ENCODE measurements around the gene NGRN. TPM values are rescaled to one million over a fixed set of nuclear protein-coding genes. Genes with fewer than 3 reads are reported as not detected.

NGRN gene, protein sequence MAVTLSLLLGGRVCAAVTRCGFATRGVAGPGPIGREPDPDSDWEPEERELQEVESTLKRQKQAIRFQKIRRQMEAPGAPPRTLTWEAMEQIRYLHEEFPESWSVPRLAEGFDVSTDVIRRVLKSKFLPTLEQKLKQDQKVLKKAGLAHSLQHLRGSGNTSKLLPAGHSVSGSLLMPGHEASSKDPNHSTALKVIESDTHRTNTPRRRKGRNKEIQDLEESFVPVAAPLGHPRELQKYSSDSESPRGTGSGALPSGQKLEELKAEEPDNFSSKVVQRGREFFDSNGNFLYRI
- 10 to 100 TPM; 55.5 to 81.7 (median 71.6) TPM for total RNA-seq

- no peak for TF ChIP-seq CTCF (IDR thresholded peaks at IDR 0.05)
- ATAC-seq (ENCODE audit: low FRiP score) (peak; percentile 90), DNase-seq (ENCODE audit: low spot score) (peak; percentile 70)
These were observed at the start of gene NGRN for GRCh38 chr15:90265271-90266060. TSS of gene NGRN (plus strand) at chr15:90265672. CDS start at chr15:90265713, 41 bp downstream.

DNA sequence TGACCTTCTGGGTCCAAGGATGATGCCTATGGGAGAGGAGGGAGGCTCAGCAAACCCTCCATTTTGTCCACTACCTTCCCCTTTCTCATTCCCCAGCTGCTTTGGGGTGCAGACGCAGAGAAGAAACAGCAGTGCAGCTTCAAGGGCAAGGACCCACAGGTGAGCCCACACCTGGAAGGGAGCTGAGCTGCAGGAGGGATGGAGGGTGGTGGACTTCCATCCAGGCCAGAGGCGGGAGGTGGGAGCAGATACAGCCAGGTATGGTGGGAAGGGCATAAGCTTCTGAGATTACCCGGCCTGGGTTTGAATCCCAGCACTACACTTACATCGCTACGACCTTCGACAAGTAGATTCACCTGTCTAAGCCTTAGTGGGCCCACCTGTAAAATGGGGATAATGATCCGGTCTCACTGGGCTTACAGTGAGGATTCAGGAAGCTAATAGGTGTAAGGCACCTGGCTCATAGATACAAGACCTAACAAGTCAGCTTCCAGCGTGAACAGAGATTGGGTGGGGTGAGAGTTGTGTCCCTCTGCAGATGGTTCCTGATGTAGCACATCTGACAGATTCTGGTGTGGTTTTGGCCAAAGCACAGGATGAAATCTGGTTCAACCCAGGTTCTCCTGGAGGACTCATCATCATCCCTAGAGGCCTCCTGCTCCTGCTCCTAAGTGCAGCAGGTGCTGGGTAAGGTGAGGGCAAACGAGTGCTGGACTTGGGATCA, 47.6 kb upstream of the NGRN start:
- no peak for DNase-seq (ENCODE audit: low spot score)
- no peak for ATAC-seq (ENCODE audit: low FRiP score)
- no peak for TF ChIP-seq CTCF (IDR thresholded peaks at IDR 0.05)

DNA sequence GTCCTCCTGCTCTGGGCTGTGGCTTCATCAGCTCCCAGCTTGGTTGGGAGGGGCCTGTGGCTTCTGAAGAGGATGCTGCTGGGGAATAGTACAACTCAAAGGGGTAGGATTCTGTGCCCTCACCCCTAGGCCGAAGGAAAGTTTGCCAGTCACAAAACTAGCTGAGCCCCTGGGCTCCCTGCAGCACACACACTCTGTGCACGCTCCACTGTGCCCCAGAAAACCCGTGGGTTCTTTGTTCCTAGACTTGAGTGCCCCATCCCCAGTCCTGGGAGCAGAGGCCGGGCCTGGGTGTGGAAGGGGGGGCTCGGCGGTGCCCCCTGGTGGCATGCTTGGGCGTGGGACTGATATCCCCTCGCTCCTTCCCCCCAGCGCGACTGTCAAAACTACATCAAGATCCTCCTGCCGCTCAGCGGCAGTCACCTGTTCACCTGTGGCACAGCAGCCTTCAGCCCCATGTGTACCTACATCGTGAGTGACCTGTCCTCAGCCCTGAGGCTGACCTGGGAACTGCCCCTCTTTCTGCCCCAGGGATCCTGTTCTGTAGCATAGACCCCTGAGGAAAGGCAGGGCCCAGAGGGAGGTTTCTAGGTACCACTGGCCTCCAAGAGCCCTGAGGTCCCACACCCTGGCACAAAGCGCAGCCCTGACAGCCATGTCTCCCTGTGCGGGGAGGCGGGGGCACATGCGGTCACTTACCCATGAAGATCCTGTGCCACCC, 45.9 kb upstream of the NGRN start:
- no peak for TF ChIP-seq CTCF (IDR thresholded peaks at IDR 0.05)
- DNase-seq (ENCODE audit: low spot score) = peak; percentile 44
- ATAC-seq (ENCODE audit: low FRiP score) = no peak

DNA sequence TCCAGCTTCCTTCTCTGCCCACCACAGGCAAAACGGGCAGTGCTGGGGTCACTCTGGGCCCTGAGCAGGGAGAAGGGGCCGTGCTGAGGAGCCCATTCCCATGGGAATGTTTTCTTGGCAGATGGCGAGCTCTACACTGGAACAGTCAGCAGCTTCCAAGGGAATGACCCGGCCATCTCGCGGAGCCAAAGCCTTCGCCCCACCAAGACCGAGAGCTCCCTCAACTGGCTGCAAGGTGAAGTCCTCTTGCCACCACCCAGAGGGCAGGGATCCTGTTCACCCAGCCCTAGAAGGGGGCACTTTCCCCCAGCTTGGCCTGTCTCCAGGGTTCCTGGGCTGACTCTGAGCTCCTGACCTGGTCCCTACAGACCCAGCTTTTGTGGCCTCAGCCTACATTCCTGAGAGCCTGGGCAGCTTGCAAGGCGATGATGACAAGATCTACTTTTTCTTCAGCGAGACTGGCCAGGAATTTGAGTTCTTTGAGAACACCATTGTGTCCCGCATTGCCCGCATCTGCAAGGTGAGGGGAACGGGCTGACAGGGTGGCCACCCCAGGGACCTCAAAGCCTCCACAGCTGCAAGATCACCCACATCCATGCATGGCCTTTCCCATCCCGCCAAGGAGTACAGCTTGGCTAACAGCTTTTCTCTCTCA, 44.1 kb upstream of the NGRN start:
- no peak for TF ChIP-seq CTCF (IDR thresholded peaks at IDR 0.05)
- ATAC-seq (ENCODE audit: low FRiP score) (peak; percentile 85), DNase-seq (ENCODE audit: low spot score) (no peak)

DNA sequence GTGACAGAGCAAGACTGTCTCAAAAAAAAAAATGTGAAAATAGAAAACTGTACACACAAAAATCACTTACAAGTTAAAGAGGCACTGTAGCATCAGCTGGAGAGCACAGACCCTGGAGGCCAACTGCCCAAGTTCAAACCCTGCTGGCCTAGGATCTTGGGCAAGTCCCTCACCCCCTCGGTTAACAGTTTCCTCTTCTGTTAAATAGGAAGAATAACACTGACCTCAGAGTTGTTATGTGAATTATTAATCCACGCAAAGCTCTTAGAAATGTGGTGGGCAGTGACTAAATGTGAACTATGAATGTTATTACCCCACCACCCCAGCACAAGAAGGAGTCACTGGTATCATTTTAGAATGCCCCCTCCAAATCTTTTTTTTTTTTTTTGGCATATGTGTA, 42.9 kb upstream of the NGRN start:
- no peak for DNase-seq (ENCODE audit: low spot score)
- TF ChIP-seq CTCF (IDR thresholded peaks at IDR 0.05) = no peak
- no peak for ATAC-seq (ENCODE audit: low FRiP score)

DNA sequence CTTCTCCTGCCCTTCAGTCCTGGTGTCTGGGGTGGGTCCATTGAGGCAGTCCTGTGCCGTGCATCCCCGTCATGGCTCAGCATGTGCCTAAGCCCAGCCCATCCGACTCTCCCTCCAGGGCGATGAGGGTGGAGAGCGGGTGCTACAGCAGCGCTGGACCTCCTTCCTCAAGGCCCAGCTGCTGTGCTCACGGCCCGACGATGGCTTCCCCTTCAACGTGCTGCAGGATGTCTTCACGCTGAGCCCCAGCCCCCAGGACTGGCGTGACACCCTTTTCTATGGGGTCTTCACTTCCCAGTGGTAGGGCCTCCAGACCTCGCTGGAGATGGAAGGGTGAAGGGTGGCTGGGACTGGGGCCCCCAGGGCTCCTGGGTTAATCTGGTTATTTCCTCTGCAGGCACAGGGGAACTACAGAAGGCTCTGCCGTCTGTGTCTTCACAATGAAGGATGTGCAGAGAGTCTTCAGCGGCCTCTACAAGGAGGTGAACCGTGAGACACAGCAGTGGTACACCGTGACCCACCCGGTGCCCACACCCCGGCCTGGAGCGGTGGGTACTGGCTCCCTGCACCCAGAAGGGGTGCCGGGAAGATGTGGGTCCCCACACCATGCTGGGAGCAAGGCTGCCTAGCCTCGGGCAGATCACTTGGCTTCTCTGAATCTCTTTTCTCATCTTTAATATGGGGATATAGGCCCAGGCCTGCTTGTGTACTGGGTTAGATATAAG, 41.9 kb upstream of the NGRN start:
- no peak for ATAC-seq (ENCODE audit: low FRiP score)
- no peak for DNase-seq (ENCODE audit: low spot score)
- no peak for TF ChIP-seq CTCF (IDR thresholded peaks at IDR 0.05)
